Stimulated activated naive CD4-positive, alpha-beta T cell (primary cell): ENCODE measurements around the gene TLN1.

Source experiments
- DNase-seq, 6 experiments: peaks; one replicate each; lab custom pipeline; 2025; lab: John Stamatoyannopoulos, UW

Gene TLN1

DNA sequence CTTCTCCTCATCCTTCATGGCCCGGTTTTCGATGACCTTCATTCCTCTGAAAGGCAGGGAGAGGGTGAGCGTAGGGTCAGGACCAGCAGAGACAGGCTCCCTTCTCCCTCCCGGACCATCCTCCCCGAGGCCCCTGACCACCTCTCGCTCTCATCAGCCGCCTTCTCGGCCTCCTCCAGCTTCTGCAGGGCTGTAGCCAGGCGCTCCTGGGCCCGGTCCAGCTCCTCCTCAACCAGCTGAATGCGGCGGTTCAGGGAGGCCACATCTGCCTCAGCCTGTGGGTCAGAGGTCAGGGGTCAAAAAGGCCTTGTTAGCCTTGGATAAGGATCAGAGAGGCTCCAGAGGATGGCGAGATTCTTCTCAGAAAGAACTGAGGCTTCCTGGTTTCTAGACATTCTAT lies 46.5 kb downstream of the TLN1 start:
- no peak for DNase-seq

DNA sequence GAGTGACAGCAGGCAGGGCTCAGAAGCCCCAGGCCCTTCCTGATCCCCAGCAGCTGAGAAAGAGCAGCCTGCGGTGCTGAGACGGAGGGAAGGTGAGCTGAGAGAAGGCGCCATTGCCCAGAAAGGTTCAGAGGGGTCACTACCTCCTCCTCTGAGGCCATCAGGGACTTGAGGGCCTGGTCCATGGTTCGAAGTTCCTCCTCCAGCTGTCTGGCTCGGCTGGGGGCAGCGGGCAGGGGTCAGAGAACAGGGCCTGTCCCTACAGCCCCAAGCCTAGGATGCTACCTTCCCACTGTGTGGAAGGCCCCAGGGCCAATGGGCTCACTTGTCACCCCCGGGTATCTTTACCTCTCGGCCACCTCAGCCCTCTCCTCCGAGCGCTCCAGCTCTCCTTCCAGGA lies 47.1 kb downstream of the TLN1 start:
- DNase-seq = no peak

DNA sequence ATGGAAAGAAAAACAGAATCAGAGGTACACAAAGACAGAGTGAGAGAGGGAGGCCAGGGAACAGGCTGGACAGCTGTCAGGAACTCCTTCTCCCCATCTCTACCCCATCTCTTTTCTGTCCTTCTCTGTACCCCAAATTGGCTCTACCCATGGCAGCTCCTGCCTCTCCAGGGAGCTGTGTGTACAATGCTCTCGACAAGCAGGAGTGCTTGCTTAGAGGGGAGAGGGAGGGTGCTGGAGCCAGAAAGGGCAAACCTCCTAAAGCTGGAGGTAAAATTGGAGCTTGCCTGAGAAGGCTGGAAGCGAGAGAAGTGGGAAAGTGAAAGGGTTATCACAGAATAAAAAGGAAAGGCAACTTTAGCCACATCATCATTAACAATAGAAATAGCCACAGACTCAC lies 48.7 kb downstream of the TLN1 start:
- no peak for DNase-seq

DNA sequence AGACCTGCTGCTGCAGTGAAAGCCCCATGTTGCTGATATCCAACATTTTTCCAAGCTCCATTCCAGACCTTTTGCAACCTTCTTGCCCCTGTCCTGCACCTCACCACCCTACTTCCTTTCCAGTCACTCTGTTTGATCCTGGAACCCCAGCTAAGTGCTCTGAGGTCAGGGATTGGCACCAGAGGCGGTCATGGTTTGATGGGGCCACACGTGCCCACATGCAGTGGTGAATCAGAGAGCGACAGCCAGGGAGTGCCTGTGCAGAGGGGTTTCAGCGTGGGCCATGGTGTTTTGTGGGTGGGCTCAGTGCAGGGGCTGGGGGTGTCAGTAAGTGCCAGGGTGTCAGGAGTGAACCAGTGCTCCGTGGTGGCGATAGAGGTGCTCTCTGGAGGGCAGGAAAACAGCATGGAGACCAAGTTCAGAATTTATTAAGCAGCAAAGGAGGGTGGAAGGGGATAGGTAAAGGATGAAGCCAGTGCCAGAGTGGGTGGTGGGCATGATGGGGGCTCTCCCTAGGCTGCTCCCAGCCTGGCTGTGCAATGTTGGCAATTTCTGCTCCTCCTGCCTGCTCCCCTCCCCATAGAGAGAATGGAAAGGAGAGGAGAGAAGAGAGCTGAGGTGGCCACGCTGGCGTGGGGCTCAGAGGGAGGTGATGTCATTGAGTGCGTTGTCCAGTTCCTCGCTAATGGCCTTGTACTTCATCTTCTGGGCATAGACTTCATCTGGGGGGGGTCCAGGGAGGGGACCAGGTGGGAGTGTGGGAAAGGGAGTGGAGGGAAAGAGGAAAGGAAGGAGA lies 49.3 kb downstream of the TLN1 start:
- DNase-seq = no peak

DNA sequence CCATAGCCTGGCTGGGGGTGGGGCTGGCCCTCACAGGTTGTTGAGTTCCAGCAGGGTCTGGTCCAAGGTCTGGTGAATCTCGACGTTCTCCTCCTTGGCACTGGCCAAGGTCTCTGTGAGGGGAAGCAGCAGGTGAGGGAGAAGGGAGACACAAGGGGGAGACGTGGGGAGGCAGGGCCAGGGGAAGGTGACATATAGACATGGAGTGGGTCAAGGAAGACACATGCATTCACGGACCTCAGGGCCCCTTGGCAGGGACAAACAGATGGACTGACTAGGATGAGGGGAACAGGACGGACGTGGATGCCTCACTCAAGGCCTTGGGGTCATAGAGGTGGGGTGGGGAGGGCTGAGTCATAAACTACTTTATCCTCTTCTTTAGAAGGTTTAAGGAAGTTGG lies 49.9 kb downstream of the TLN1 start:
- no peak for DNase-seq

DNA sequence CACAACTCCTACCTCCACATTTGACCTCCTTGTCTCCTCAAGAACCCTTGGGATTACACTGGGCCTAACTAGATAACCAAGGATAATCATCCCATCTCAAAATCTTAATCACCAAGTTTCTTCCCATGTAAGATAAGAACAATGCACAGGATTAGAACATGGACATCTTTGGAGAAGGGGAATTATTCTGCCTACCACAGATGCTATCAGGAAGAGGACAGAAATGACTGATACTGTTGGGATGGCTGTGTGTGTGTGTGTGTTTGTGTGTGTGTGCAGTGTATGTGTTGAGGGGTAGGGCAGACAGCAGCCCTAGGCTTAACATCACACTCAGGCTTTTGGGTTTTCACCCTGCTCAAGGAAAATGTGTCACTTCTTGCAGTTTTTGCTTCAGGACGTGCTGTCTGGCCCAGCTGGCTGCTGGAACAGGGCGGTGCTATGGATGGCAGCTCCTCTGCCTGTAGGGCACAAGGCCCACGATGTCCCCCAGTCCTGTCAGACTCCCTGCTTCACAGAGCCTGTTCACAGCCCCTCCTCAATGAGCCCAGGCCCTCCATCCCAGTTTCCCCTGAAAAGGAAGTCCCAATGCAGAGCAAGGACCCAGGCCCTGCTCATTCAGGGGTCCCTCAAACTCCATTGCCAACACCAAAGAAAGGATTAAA lies 50.5 kb downstream of the TLN1 start:
- no peak for DNase-seq

DNA sequence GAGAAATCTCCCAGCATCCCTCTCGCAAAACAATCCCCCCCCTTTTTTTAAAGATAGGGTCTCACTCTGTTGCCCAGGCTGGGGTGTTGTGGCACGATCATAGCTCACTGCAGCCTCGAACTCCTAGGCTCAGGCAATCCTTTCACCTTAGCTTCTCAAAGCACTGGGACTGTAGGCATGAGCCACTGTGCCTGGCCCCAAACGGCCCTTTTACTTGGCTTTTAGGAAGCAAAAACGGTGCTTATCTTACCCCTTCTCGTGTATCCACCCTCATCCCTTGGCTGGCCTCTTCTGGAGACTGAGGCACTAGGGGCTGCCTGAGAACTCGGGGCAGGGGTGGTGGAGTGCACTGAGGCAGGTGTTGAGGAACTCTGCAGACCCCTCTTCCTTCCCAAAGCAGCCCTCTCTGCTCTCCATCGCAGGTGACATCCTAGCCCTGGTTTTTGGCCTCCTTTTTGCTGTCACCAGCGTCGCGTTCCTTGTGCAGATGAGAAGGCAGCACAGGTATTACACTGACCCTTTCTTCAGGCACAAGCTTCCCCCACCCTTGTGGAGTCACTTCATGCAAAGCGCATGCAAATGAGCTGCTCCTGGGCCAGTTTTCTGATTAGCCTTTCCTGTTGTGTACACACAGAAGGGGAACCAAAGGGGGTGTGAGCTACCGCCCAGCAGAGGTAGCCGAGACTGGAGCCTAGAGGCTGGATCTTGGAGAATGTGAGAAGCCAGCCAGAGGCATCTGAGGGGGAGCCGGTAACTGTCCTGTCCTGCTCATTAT lies 51.5 kb downstream of the TLN1 start:
- no peak for DNase-seq

DNA sequence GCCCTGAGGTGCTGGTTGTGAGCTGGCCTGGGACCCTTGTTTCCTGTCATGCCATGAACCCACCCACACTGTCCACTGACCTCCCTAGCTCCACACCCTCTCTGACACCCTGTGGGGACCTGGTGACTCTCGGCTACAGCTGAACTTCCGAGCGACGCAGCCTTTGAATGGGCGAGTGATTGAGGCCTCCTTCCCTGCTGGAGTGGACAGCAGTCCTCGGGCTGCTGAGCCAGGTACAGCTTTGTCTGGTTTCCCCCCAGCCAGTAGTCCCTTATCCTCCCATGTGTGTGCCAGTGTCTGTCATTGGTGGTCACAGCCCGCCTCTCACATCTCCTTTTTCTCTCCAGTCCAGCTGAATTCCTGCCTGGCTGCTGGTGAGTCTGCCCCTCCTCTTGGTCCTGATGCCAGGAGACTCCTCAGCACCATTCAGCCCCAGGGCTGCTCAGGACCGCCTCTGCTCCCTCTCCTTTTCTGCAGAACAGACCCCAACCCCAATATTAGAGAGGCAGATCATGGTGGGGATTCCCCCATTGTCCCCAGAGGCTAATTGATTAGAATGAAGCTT lies 52.1 kb downstream of the TLN1 start:
- DNase-seq = no peak

DNA sequence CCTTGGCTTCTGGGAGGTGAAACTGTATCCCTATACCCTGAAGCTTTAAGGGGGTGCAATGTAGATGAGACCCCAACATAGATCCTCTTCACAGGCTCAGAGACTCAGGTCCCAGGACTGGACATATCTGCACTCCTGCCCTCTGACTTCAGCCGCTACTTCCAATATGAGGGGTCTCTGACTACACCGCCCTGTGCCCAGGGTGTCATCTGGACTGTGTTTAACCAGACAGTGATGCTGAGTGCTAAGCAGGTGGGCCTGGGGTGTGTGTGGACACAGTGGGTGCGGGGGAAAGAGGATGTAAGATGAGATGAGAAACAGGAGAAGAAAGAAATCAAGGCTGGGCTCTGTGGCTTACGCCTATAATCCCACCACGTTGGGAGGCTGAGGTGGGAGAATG lies 52.9 kb downstream of the TLN1 start:
- no peak for DNase-seq

DNA sequence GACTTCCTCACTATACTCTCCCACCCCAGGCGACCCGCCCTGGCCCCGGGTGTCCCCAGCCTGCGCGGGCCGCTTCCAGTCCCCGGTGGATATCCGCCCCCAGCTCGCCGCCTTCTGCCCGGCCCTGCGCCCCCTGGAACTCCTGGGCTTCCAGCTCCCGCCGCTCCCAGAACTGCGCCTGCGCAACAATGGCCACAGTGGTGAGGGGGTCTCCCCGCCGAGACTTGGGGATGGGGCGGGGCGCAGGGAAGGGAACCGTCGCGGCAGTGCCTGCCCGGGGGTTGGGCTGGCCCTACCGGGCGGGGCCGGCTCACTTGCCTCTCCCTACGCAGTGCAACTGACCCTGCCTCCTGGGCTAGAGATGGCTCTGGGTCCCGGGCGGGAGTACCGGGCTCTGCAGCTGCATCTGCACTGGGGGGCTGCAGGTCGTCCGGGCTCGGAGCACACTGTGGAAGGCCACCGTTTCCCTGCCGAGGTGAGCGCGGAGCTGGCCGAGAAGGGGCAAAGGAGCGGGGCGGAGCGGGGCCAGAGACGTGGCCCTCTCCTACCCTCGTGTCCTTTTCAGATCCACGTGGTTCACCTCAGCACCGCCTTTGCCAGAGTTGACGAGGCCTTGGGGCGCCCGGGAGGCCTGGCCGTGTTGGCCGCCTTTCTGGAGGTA lies 56.1 kb downstream of the TLN1 start:
- DNase-seq = peak in 4 of 6 experiments; percentile 20 to 43 (median 30)

DNA sequence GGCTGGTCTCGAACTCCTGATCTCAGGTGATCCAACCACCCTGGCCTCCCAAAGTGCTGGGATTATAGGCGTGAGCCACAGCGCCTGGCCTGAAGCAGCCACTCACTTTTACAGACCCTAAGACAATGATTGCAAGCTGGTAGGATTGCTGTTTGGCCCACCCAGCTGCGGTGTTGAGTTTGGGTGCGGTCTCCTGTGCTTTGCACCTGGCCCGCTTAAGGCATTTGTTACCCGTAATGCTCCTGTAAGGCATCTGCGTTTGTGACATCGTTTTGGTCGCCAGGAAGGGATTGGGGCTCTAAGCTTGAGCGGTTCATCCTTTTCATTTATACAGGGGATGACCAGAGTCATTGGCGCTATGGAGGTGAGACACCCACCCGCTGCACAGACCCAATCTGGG lies 56.8 kb downstream of the TLN1 start:
- no peak for DNase-seq

DNA sequence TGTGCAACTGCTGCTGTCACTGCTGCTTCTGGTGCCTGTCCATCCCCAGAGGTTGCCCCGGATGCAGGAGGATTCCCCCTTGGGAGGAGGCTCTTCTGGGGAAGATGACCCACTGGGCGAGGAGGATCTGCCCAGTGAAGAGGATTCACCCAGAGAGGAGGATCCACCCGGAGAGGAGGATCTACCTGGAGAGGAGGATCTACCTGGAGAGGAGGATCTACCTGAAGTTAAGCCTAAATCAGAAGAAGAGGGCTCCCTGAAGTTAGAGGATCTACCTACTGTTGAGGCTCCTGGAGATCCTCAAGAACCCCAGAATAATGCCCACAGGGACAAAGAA lies 58.0 kb downstream of the TLN1 start:
- no peak for DNase-seq

DNA sequence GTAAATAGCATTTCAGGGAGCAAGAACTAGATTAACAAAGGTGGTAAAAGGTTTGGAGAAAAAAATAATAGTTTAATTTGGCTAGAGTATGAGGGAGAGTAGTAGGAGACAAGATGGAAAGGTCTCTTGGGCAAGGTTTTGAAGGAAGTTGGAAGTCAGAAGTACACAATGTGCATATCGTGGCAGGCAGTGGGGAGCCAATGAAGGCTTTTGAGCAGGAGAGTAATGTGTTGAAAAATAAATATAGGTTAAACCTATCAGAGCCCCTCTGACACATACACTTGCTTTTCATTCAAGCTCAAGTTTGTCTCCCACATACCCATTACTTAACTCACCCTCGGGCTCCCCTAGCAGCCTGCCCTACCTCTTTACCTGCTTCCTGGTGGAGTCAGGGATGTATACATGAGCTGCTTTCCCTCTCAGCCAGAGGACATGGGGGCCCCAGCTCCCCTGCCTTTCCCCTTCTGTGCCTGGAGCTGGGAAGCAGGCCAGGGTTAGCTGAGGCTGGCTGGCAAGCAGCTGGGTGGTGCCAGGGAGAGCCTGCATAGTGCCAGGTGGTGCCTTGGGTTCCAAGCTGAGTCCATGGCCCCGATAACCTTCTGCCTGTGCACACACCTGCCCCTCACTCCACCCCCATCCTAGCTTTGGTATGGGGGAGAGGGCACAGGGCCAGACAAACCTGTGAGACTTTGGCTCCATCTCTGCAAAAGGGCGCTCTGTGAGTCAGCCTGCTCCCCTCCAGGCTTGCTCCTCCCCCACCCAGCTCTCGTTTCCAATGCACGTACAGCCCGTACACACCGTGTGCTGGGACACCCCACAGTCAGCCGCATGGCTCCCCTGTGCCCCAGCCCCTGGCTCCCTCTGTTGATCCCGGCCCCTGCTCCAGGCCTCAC lies 58.6 kb downstream of the TLN1 start, which contains the start of gene CA9:
Gene CA9 (plus strand): TSS at position 797 of the 893 bp plus-strand sequence. CDS start 32 bp downstream, at position 829.
- no peak for DNase-seq

DNA sequence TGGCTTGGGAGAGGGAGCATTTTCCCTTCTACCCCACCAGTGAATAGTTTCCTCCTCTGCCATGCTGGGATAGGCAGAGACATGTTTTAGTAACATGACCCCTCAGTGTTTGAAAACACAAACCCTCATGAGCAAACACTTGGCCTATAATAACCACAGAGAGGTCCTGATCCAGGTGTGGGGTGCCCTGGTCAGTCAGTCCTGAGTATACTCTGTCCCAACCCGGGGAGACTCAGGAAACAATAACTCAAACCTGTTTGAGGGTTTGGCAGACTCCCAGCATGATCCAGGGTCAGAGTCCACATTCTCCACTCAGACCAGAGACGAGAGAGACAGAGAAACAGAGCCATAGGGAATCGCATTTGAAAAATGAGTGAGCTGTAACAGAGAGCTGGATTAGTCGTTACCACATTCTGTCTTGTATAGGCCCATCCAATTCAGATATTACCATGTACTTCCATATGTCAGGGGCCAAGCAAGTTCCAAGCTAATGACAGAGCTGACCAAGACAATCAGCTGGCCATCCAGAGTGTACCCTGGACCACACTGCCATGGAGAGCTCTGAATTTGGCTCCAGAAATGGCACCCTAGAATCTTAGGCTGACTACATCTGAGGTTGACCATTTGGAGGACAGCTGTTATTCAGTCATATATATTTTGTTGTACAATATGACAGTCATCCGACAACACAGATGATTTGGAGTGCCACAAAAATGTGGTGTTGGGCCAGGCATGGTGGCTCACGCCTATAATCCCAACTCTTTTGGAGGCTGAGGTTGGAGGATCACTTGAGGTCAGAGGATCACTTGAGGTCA lies 62.5 kb downstream of the TLN1 start:
- DNase-seq = no peak

DNA sequence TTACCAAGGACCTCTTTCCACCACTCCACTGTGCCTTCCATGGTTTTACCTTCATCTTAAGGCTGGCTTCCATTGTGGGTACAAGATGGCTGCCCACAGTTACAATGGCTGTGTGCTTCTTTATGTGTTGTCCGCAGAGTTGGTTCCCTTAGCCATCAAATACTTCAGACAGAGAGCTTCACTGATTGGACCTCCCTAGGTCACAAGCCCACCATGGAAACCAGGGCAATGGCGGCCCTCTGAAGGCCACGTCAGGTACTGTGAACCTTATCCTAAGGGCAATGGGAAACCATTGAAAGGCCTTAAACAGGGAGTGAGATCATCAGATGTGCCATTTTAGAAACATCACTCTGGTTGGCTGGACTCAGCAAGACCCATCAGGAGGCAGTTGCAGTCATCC lies 64.1 kb downstream of the TLN1 start:
- DNase-seq = no peak

DNA sequence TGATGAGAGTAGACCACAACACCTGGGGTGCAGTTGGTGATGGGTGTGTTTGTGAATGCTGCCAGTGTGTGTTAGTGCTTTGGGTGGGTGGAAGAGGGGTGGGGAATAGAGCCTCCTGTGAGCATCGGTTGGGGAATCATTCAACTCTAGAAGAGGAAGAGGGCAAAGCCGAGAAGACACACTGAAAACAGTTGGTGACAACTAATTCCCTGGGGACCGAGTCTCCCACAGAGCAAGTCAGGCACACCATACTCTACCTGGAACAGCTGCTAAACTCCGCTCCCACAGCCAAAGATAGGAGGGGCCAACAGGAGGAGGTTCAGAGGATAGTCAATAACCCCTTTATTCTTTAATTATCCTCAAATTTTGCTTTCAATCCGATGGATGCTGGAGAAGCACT lies 65.4 kb downstream of the TLN1 start:
- DNase-seq = no peak

DNA sequence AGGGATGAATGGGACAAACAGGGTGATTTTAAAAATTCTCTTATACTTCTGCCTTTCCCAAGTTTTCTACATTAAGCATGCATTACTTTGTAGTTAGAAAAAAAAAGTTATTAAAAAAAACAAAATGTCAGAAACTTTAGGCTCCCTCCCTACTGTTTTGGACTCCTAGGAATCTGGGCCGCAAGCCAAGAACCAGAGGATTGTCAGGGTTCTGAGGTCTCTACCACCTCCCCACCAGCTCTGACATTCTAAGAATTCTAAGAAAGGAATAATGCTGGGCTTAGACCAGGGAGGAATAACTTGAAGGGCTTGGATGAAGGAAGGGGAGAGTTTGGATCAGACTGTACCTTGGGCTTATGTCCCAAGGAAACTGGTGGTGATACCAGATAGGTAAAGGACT lies 66.0 kb downstream of the TLN1 start:
- no peak for DNase-seq

DNA sequence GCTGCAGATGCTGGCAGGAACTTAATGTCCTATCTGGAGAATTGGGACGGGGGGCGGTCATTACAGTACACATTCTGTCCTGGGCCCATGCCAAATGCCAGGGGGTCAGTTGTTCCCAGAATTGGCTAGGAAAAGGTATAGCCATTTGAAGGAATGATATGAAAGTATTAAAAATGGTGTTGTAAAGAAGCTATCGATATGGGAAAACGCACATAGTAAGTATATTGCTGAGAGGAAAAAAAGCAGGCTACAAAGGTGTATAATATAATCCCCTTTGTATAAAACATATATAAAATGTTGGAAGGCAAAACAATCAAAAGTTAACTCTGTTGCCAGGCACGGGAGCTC lies 66.5 kb downstream of the TLN1 start:
- no peak for DNase-seq

DNA sequence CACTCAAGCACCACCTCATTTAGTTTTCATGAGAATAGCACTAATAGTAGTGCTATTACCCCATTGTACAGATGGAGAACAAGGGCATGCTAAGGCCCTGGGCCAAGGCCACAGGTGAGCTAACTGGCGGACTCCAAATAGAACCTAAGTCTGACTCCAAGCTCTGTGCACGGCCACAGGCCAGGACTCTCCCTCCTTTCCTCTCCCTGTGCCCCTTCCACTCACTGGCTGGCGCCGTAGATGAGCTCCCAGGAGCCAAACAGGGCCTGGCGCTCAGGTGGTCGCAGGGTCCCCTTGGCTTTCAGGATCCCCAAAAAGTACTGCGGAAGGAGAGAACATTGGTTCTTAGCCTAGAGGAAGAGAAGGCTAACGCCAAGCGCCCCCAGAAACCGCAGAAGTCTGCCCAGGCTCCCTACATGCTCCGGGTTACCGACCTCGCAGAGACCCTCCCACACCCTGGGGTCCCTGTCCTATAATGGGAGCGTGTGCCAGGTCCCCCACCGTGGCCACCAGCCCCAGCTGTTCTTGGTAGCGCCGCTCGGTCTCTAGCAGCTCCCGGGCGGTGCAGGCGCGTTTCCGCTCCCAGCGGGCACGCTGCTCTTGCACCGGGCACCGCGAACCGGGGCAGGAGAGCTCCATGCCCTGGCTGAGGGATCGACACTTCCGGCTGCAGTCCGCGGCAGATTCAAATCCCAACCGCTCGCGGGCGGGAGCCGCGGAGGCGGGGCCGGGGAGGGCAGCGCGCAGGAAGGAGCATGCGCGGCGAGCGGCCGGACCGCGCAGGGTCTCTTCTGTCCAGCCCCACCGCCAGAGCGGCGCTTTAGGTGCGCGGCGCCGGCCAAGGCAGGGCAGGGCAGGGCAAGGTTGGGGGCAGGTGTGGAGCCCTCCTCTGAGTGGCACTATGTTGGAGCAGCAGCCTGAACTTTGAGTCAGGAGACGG lies 67.2 kb downstream of the TLN1 start, which contains the start of gene ARHGEF39:
Gene ARHGEF39 (minus strand): TSS at position 665 of the 940 bp plus-strand sequence. CDS start 26 bp downstream, at position 639.
- peak; percentile 13 to 68 (median 47) for DNase-seq
